Activated naive CD8-positive, alpha-beta T cell treated with anti-CD3 and anti-CD28 coated beads, Interleukin-2, amount 10 ng/mL, durations not matched to agents 7 days and 5 days (primary cell): ENCODE data around the gene TEAD2. TPM values are rescaled to one million over a fixed set of nuclear protein-coding genes. Genes with fewer than 3 reads are reported as not detected.
"Not testable (repeated sequence)": the region's sequence is repeated elsewhere in the genome, so short reads cannot be mapped to it uniquely, and the experiment has no call there.

Experiments used
- ATAC-seq: fragments of 150-1000 bp; cut with Tn5 transposase; one replicate; pipeline ENCODE4 v1.10.0; 2021; ENCODE audit warnings: low read depth, moderate library complexity
- POLR2A ChIA-PET: fragments of 350-600 bp; sonication (Branson Sonifier 250); formaldehyde crosslinking; loops from one replicate; lab custom pipeline; 2021; ENCODE audit warnings: antibody characterized with exemption; lab: Charles Lee
- DNase-seq: peaks from one replicate; pipeline ENCODE4 v3.0.0; 2021
- H3K27ac Mint-ChIP-seq: one replicate; pipeline ENCODE4 v1.8.0; 2022; ENCODE audit warnings: mild to moderate bottlenecking, mixed read lengths
- H3K27me3 Mint-ChIP-seq: one replicate; pipeline ENCODE4 v1.8.0; 2022; ENCODE audit warnings: mild to moderate bottlenecking, moderate library complexity, mixed read lengths
- H3K36me3 Mint-ChIP-seq: one replicate; pipeline ENCODE4 v1.8.0; 2021; ENCODE audit warnings: mild to moderate bottlenecking, mixed read lengths
- H3K4me1 Mint-ChIP-seq: one replicate; pipeline ENCODE4 v1.8.0; 2021; ENCODE audit warnings: mixed read lengths
- H3K4me3 Mint-ChIP-seq: one replicate; pipeline ENCODE4 v1.8.0; 2022; ENCODE audit warnings: mild to moderate bottlenecking, moderate library complexity, mixed read lengths
- H3K9me3 Mint-ChIP-seq: one replicate; pipeline ENCODE4 v1.8.0; 2021; ENCODE audit warnings: mixed read lengths
- total RNA-seq, 2 experiments: library from RNA; stranded (reverse); gene quantifications; one replicate each; pipeline ENCODE4 v1.2.3, GENCODE V29; 2021

Gene TEAD2
- total RNA-seq, 2 experiments from 2014 or later = not detected

GRCh38 chr19:49338023-49338677, 24.1 kb downstream of the TEAD2 start:
- POLR2A ChIA-PET = interaction anchor here (0.6 to 0.7 kb wide), 2 partner anchors 10 to 254 kb away, joined by 3 read pairs; no protein-coding TSS in a partner anchor
- DNase-seq (peak; percentile 23), ATAC-seq (no peak)
- Mint-ChIP-seq H3K4me3 (no peak overlapping the region), H3K27ac (peak overlapping the region; percentile 38), H3K4me1 (peaks cover 50% of the 10 kb centered on the region), H3K9me3 (no peaks in the 10 kb centered on the region), H3K27me3 (no peaks in the 10 kb centered on the region), H3K36me3 (peaks cover 33% of the 10 kb centered on the region)

DNA sequence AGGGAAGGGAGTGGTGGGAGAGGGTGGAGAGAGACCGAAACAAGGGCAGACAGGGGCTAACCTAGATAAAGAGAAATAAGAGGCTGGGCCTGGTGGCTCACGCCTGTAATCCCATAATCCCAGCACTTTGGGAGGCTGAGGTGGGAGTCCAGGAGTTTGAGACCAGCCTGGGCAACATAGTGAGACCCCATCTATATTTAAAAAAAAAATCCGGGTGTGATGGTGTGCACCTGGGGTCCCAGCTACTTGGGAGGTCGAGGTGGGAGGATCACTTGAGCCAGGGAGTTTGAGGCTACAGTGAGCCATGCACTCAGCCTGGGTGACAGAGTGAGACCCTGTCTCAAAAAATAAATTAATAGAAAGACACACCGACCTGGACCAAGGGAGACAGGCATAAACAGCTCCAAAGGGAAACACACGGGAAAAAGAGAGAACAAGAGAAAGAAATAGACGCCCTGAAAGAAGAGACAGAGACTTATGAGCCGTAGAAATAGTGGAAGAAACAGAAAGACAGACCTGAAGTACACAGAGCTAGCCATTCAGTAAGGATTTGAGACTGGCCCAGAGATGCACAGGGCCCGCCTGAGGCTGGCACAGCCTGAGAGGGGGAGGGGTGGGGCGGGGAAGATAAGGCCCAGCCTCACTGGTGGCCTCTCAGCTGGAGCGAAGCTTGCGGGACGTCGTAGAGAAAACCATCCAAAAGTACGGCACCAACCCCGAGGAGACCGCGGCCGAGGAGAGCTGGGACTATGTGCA, 24.8 kb downstream of the TEAD2 start:
- Mint-ChIP-seq H3K36me3 (peaks cover 28% of the 10 kb centered on the region), H3K9me3 (no peaks in the 10 kb centered on the region), H3K4me1 (peaks cover 47% of the 10 kb centered on the region), H3K4me3 (peak overlapping the region; percentile 98), H3K27ac (peak overlapping the region; percentile 61), H3K27me3 (no peaks in the 10 kb centered on the region)
- POLR2A ChIA-PET = interaction anchor here (0.7 kb wide), 1 partner anchor 10 kb away, joined by 3 read pairs; no protein-coding TSS in a partner anchor
- ATAC-seq (no peak), DNase-seq (peak; percentile 21)

- no peaks in the 10 kb centered on the region for H3K9me3 Mint-ChIP-seq
- H3K4me3 Mint-ChIP-seq = peak overlapping the region; percentile 98
- POLR2A ChIA-PET = interaction anchor here (1.2 kb wide), 1 partner anchor 140 kb away, joined by 3 read pairs; no protein-coding TSS in a partner anchor
- peak; percentile 21 for DNase-seq
- peaks cover 28% of the 10 kb centered on the region for H3K36me3 Mint-ChIP-seq
- no peak for ATAC-seq
- H3K27me3 Mint-ChIP-seq = no peaks in the 10 kb centered on the region
- peak overlapping the region; percentile 99 for H3K27ac Mint-ChIP-seq
- H3K4me1 Mint-ChIP-seq = peaks cover 54% of the 10 kb centered on the region
Measured at GRCh38 chr19:49336482-49337266, 25.5 kb downstream of the TEAD2 start.

GRCh38 chr19:49335784-49336481, 26.3 kb downstream of the TEAD2 start:
- H3K27ac Mint-ChIP-seq = peak overlapping the region; percentile 99
- peak overlapping the region; percentile 98 for H3K4me3 Mint-ChIP-seq
- H3K9me3 Mint-ChIP-seq = no peaks in the 10 kb centered on the region
- peak; percentile 47 for ATAC-seq
- no peaks in the 10 kb centered on the region for H3K27me3 Mint-ChIP-seq
- peaks cover 30% of the 10 kb centered on the region for H3K36me3 Mint-ChIP-seq
- POLR2A ChIA-PET = interaction anchor here (0.6 to 1.5 kb wide), 6 partner anchors 39 to 342 kb away, joined by 3 to 5 read pairs (median 3); partner anchors contain the start of genes GFY, GYS1 and RUVBL2
- peaks cover 58% of the 10 kb centered on the region for H3K4me1 Mint-ChIP-seq
- DNase-seq = peak; percentile 20

DNA sequence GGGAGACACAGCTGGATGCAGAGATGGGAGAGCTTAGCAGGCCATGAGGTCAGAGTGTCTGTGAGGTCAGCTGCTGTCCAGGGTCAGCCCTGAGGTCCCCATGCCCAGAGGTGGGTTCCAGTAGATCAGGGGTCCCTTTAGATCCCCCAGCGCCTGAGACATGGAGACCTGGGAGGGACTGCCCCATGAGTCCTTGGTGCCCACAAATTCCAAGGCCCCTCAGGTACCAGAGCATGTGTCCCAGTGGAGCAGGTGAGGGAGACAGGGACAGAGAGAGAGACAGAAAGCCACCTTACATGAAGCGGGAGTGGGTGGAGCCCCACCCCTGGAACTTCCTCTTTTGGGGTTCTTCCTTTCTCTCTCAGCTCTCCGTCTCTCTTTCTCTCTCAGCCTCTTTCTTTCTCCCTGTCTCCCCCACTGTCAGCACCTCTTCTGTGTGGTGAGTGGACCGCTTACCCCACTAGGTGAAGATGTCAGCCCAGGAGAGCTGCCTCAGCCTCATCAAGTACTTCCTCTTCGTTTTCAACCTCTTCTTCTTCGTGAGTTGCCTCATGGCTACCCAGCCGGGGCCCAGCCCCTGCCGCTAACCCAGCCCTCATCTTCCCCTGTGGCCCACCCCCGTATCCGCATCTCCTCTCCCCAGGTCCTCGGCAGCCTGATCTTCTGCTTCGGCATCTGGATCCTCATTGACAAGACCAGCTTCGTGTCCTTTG, 27.0 kb downstream of the TEAD2 start, which contains the start of gene CD37:
CD37 (plus strand) TSS at position 336 of the 713 bp plus-strand sequence; CDS start at position 471, 135 bp downstream.
- Mint-ChIP-seq H3K27me3 (no peaks in the 10 kb centered on the region), H3K9me3 (no peaks in the 10 kb centered on the region), H3K4me1 (peaks cover 57% of the 10 kb centered on the region), H3K27ac (peak within 1 kb of the TSS; percentile 99), H3K36me3 (peaks cover 32% of the 10 kb centered on the region), H3K4me3 (peak within 1 kb of the TSS; percentile 98)
- peak; percentile 66 for ATAC-seq
- peak; percentile 73 for DNase-seq
- POLR2A ChIA-PET = interaction anchor here (0.6 to 1.5 kb wide), 8 partner anchors 40 to 342 kb away, joined by 3 to 5 read pairs (median 3); partner anchors contain the start of genes GFY, GYS1 and RUVBL2

- peaks cover 29% of the 10 kb centered on the region for H3K36me3 Mint-ChIP-seq
- no peaks in the 10 kb centered on the region for H3K27me3 Mint-ChIP-seq
- peak; percentile 76 for DNase-seq
- H3K4me3 Mint-ChIP-seq = peak overlapping the region; percentile 85
- POLR2A ChIA-PET = interaction anchor here (0.7 to 1.6 kb wide), 5 partner anchors 11 to 1008 kb away, joined by 3 to 10 read pairs (median 4); partner anchors contain the start of gene ALDH16A1
- peak; percentile 75 for ATAC-seq
- H3K9me3 Mint-ChIP-seq = no peaks in the 10 kb centered on the region
- peaks cover 56% of the 10 kb centered on the region for H3K4me1 Mint-ChIP-seq
- H3K27ac Mint-ChIP-seq = peak overlapping the region; percentile 96
Measured at GRCh38 chr19:49333811-49334288, 28.4 kb downstream of the TEAD2 start.

- ATAC-seq (no peak), DNase-seq (no peak)
- H3K36me3 Mint-ChIP-seq = peaks cover 25% of the 10 kb centered on the region
- H3K27me3 Mint-ChIP-seq = no peaks in the 10 kb centered on the region
- peak overlapping the region; percentile 85 for H3K4me3 Mint-ChIP-seq
- H3K4me1 Mint-ChIP-seq = peaks cover 53% of the 10 kb centered on the region
- no peaks in the 10 kb centered on the region for H3K9me3 Mint-ChIP-seq
- H3K27ac Mint-ChIP-seq = peak overlapping the region; percentile 96
- POLR2A ChIA-PET = interaction anchor here (1.3 to 1.6 kb wide), 4 partner anchors 11 to 143 kb away, joined by 3 to 10 read pairs (median 6); partner anchors contain the start of gene ALDH16A1
Measured at GRCh38 chr19:49333418-49333805, 28.8 kb downstream of the TEAD2 start.

DNA sequence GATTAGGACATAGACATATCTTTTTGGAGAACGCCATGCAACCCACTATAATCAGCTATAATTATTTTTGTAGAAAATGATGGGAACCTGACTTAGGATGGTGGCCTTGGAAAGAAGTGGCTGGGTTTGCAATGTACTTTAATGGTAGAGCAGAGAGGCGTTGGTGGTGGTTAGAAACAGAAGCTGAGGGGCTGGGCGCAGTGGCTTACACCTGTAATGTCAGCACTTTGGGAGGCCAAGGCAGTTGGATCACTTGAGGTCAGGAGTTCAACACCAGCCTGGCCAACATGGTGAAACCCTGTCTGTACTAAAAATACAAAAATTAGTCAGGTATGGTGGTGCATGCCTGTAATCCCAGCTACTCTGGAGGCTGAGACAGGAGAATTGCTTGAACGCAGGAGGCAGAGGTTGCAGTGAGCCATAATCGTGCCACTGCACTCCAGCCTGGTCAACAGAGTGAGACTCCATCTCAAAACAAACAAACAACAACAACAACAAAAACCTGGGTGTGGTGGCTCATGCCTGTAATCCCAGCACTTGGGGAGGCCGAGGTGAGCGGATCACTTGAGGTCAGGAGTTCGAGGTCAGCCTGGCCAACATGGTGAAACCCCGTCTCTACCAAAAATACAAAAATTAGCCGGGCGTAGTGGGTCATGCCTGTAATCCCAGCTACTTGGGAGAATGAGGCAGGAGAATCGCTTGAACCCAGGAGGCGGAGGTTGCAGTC, 29.4 kb downstream of the TEAD2 start:
- Mint-ChIP-seq H3K4me1 (peaks cover 54% of the 10 kb centered on the region), H3K27ac (peak overlapping the region; percentile 96), H3K4me3 (peak overlapping the region; percentile 85), H3K36me3 (peaks cover 22% of the 10 kb centered on the region)
- not testable (repeated sequence) for DNase-seq, H3K27me3 Mint-ChIP-seq, H3K9me3 Mint-ChIP-seq, ATAC-seq
- POLR2A ChIA-PET = interaction anchor here (1.5 to 1.6 kb wide), 3 partner anchors 10 to 120 kb away, joined by 3 to 10 read pairs (median 7); partner anchors contain the start of gene ALDH16A1

DNA sequence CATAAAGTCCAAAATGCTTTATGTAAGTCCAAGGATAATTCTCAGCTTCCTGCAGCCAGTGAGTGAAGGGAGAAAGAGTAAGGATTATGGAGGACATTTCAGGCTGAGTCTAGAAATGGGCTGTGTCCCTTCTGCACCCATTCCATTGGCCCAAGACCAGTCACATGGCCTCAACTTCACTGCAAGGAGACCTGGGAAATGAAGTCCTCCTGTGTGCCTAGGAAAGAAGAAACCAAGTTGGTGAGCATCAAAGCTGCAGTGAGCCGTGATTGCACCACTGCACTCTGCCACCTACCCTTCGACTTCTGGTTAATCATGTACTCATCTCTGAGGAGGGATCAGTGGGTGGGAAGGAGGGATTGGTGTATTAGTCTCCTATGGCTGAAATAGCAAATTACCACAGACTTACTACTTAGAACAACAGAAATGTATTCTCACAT, 30.6 kb downstream of the TEAD2 start:
- Mint-ChIP-seq H3K4me1 (peaks cover 51% of the 10 kb centered on the region), H3K4me3 (peak overlapping the region; percentile 44), H3K36me3 (peaks cover 22% of the 10 kb centered on the region), H3K9me3 (no peaks in the 10 kb centered on the region), H3K27me3 (no peaks in the 10 kb centered on the region), H3K27ac (peak overlapping the region; percentile 68)
- DNase-seq (peak; percentile 41), ATAC-seq (peak; percentile 69)
- POLR2A ChIA-PET = interaction anchor here (1.0 to 1.3 kb wide), 3 partner anchors 9 to 164 kb away, joined by 3 to 4 read pairs (median 3); partner anchors contain the start of genes PIH1D1 and RPS11

- Mint-ChIP-seq H3K36me3 (peaks cover 20% of the 10 kb centered on the region), H3K4me3 (peak overlapping the region; percentile 44), H3K4me1 (peaks cover 49% of the 10 kb centered on the region), H3K27ac (peak overlapping the region; percentile 68)
- H3K27me3 Mint-ChIP-seq, ATAC-seq, H3K9me3 Mint-ChIP-seq: not testable (repeated sequence)
- peak; percentile 19 for DNase-seq
- POLR2A ChIA-PET = interaction anchor here (1.0 to 1.3 kb wide), 3 partner anchors 9 to 165 kb away, joined by 3 to 4 read pairs (median 3); partner anchors contain the start of genes PIH1D1 and RPS11
Measured at GRCh38 chr19:49331187-49331586, 31.0 kb downstream of the TEAD2 start.

DNA sequence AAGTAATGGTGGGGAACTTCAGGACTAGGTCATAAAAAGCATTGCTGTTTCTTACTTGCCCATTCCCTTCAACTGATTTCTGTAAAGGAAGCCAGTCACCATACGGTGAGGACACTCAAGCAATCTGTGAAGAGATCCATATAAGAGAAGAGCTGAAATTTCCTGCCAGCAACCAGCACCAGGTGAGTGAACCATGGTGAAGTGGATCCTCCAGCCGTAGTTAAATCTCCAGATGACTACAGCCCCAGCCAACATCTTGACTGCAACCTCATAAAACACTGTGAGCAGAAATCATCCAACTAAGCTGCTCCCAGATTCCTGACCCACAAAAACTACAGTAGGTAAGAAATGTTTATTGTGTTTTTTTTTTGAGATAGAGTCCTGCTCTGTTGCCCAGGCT, 33.5 kb downstream of the TEAD2 start:
- no peaks in the 10 kb centered on the region for H3K9me3 Mint-ChIP-seq
- peaks cover 44% of the 10 kb centered on the region for H3K4me1 Mint-ChIP-seq
- POLR2A ChIA-PET = no interaction called here
- no peak for DNase-seq
- ATAC-seq = no peak
- no peaks in the 10 kb centered on the region for H3K27me3 Mint-ChIP-seq
- H3K36me3 Mint-ChIP-seq = peaks cover 22% of the 10 kb centered on the region
- no peak overlapping the region for H3K4me3 Mint-ChIP-seq
- H3K27ac Mint-ChIP-seq = no peak overlapping the region
